Hepatocyte (in vitro differentiated cells): Measurements from ENCODE around the gene HARS2. TPM values are rescaled to one million over a fixed set of nuclear protein-coding genes. Genes with fewer than 3 reads are reported as not detected.
"Not testable (repeated sequence)": the region's sequence is repeated elsewhere in the genome, so short reads cannot be mapped to it uniquely, and the experiment has no call there.

Source experiments
- DNase-seq: peaks from one replicate; pipeline ENCODE4 v3.0.0-alpha.2; 2016; ENCODE audit warnings: low spot score
- H2AFZ ChIP-seq: fragments of 200-600 bp; sonication (generic); 2 replicates; pipeline ENCODE4 v1.6.0; 2016; ENCODE audit warnings: antibody characterized with exemption, mild to moderate bottlenecking
- H3K27ac ChIP-seq: fragments of 200-600 bp; sonication (generic); 2 replicates; pipeline ENCODE4 v1.5.1; 2016; ENCODE audit warnings: mild to moderate bottlenecking
- H3K27me3 ChIP-seq: fragments of 200-600 bp; sonication (generic); 2 replicates; pipeline ENCODE4 v1.6.1; 2016
- H3K36me3 ChIP-seq: fragments of 200-600 bp; sonication (generic); replicated peaks from 2 replicates; pipeline ENCODE4 v1.5.1; 2016; ENCODE audit warnings: low read depth; ENCODE audit not compliant: insufficient read depth
- H3K4me1 ChIP-seq: fragments of 200-600 bp; sonication (generic); 2 replicates; pipeline ENCODE4 v1.5.1; 2016; ENCODE audit warnings: mild to moderate bottlenecking, moderate library complexity; ENCODE audit not compliant: insufficient read depth
- H3K4me2 ChIP-seq: fragments of 200-600 bp; sonication (generic); 2 replicates; pipeline ENCODE4 v1.6.0; 2016
- H3K4me3 ChIP-seq: fragments of 200-600 bp; sonication (generic); 2 replicates; pipeline ENCODE4 v1.5.1; 2016; ENCODE audit warnings: mild to moderate bottlenecking
- H3K79me2 ChIP-seq: fragments of 200-600 bp; sonication (generic); 2 replicates; pipeline ENCODE4 v1.6.0; 2017; ENCODE audit warnings: mild to moderate bottlenecking
- H3K9me2 ChIP-seq: fragments of 200-600 bp; sonication (generic); replicated peaks from 2 replicates; pipeline ENCODE4 v1.6.0; 2017; ENCODE audit warnings: mild to moderate bottlenecking; ENCODE audit not compliant: insufficient read depth
- H3K9me3 ChIP-seq: fragments of 200-600 bp; sonication (generic); 2 replicates; pipeline ENCODE4 v1.5.1; 2016; ENCODE audit warnings: low read depth, mild to moderate bottlenecking
- H4K20me1 ChIP-seq: fragments of 200-600 bp; sonication (generic); 2 replicates; pipeline ENCODE4 v1.6.0; 2016; ENCODE audit warnings: mild to moderate bottlenecking; ENCODE audit not compliant: insufficient read depth, poor library complexity, severe bottlenecking
- EZH2 ChIP-seq: fragments of 200-600 bp; sonication (generic); IDR thresholded peaks from 2 replicates; pipeline ENCODE4 v1.6.1; 2016; ENCODE audit warnings: antibody characterized with exemption, mild to moderate bottlenecking, borderline replicate concordance
- EZH2phosphoT487 ChIP-seq: fragments of 200-600 bp; sonication (generic); IDR thresholded peaks from one replicate; pipeline ENCODE4 v1.6.1; 2018; ENCODE audit warnings: antibody characterized with exemption, mild to moderate bottlenecking, low read depth, moderate library complexity; ENCODE audit not compliant: unreplicated experiment, severe bottlenecking
- WGBS: methylation state at CpG from one replicate; pipeline ENCODE4 v1.1.6; 2016; ENCODE audit warnings: low lambda C conversion rate; ENCODE audit errors: missing lambda C conversion rate; 5-methylcytosine and 5-hydroxymethylcytosine counted together
- polyA plus RNA-seq: library from polyadenylated mRNA; unstranded; fragments of >200 nt; fragmentation: Nextera tagmentation; extraction: Ambion mirVana; gene quantifications from 2 replicates; pipeline ENCODE4 v1.2.1, GENCODE V29; 2016
- total RNA-seq: library from RNA; depleted of rRNA; stranded (reverse); fragments of >200 nt; gene quantifications from 2 replicates; pipeline ENCODE4 v1.2.3, GENCODE V29; 2014
- TF ChIP-seq, protein P1 (sequence below): fragments of 200-600 bp; sonication (generic); IDR thresholded peaks from 2 replicates; pipeline ENCODE4 v1.5.1; 2016; ENCODE audit warnings: antibody characterized with exemption, mild to moderate bottlenecking; ENCODE audit not compliant: poor library complexity

Gene HARS2
- total and polyA plus RNA-seq, 2 experiments from 2014 or later: 26.9 to 32.3 TPM

DNA sequence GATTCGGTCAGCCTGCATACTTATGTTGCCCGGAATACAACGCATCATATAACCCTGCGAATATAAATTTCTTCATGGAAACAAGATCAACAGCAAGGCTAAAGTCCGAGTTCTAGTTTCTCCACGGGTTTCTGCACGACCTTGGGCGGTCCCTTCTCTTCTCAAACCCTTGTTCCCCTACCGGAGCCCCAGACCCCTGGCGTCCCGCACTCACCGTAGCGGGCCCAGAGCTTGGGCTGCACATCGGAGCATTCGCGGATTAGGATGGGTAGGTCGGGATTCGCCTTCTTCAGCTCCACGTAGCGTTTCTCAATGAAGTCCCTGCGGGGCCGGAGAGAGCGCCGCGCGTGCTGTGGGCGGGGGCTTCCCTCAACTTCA lies 44.2 kb upstream of the HARS2 start:
- no peaks in the 10 kb centered on the region for H3K9me3 ChIP-seq
- TF ChIP-seq, protein P1, sequence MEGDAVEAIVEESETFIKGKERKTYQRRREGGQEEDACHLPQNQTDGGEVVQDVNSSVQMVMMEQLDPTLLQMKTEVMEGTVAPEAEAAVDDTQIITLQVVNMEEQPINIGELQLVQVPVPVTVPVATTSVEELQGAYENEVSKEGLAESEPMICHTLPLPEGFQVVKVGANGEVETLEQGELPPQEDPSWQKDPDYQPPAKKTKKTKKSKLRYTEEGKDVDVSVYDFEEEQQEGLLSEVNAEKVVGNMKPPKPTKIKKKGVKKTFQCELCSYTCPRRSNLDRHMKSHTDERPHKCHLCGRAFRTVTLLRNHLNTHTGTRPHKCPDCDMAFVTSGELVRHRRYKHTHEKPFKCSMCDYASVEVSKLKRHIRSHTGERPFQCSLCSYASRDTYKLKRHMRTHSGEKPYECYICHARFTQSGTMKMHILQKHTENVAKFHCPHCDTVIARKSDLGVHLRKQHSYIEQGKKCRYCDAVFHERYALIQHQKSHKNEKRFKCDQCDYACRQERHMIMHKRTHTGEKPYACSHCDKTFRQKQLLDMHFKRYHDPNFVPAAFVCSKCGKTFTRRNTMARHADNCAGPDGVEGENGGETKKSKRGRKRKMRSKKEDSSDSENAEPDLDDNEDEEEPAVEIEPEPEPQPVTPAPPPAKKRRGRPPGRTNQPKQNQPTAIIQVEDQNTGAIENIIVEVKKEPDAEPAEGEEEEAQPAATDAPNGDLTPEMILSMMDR: no peak
- no peak for TF ChIP-seq EZH2phosphoT487
- no peak for TF ChIP-seq EZH2
- peak overlapping the region; percentile 72 for H2AFZ ChIP-seq
- no peaks in the 10 kb centered on the region for H4K20me1 ChIP-seq
- peaks cover 48% of the 10 kb centered on the region for H3K79me2 ChIP-seq
- peak overlapping the region; percentile 69 for H3K27ac ChIP-seq
- H3K9me2 ChIP-seq: no peaks in the 10 kb centered on the region
- peak; percentile 13 for DNase-seq
- WGBS: 2% methylated on average over 27 of the region's 27 CpGs
- peak overlapping the region; percentile 96 for H3K4me2 ChIP-seq
- H3K4me1 ChIP-seq: peaks cover 3% of the 10 kb centered on the region
- no peaks in the 10 kb centered on the region for H3K27me3 ChIP-seq
- peak overlapping the region; percentile 48 for H3K4me3 ChIP-seq
- no peaks in the 10 kb centered on the region for H3K36me3 ChIP-seq

DNA sequence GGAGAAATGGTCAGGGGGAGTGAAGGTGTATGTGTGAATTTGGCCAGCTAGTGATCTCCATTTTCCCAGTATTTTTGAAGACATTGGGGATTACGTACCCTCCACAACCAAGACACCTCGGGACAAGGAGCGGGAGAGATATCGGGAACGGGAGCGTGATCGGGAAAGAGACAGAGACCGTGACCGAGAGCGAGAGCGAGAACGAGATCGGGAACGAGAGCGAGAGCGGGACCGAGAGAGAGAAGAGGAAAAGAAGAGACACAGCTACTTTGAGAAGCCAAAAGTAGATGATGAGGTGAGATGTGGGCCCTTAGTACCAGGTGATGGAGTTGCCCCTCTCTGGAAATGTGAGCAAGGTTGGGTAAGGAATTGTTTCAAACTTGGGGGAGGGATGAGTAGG lies 32.4 kb upstream of the HARS2 start:
- WGBS: over 99% methylated on average over 17 of the region's 17 CpGs
- TF ChIP-seq EZH2: no peak
- TF ChIP-seq, protein P1: no peak

DNA sequence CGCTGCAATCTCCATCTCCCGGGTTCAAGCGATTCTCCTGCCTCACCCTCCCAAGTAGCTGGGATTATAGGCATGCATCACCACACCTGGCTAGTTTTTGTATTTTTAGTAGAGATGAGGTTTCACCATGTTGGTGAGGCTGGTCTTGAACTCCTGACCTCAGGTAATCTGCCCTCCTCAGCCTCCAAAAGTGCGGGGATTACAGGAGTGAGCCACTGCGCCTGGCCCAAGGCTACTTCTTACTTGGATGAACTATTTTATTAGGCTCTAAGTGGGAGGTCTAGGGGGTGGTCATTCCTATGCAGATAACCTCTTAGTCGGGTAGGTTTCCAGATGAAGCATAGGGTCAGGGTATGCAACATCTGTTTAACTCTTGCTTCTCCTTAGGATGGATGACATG lies 30.9 kb upstream of the HARS2 start:
- WGBS: 82% methylated on average over 6 of the region's 6 CpGs
- H3K27ac ChIP-seq, H3K79me2 ChIP-seq, H3K36me3 ChIP-seq, H3K9me3 ChIP-seq, H3K4me2 ChIP-seq, DNase-seq, H3K4me1 ChIP-seq, H2AFZ ChIP-seq, H3K4me3 ChIP-seq, H3K9me2 ChIP-seq, H4K20me1 ChIP-seq, H3K27me3 ChIP-seq: not testable (repeated sequence)

More for the DNA sequence above, 32.4 kb upstream of the HARS2 start:
- Histone ChIP-seq H3K9me2 (no peaks in the 10 kb centered on the region), H3K4me2 (no peak overlapping the region), H3K9me3 (no peaks in the 10 kb centered on the region), H3K79me2 (no peaks in the 10 kb centered on the region), H3K27ac (no peak overlapping the region), H3K4me1 (peaks cover 4% of the 10 kb centered on the region), H3K4me3 (no peak overlapping the region), H3K36me3 (no peaks in the 10 kb centered on the region), H4K20me1 (no peaks in the 10 kb centered on the region), H3K27me3 (no peaks in the 10 kb centered on the region), H2AFZ (no peak overlapping the region)
- DNase-seq: no peak

DNA sequence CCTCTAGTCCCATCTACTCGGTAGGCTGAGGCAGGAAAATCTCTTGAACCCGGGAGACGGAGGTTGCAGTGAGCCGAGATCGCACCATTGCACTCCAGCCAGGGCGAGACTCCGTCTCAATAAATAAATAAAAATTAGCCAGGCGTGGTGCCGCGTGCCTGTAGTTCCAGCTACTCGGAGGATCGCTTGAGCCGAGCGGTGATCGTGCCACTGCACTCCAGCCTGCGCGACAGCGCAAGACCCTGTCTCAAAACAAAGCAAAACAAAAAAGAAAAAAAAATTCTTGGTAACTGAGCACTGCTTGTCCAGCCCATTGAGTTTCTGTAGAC lies 27.3 kb upstream of the HARS2 start:
- H3K9me2 ChIP-seq: no peaks in the 10 kb centered on the region
- DNase-seq: no peak
- H3K27ac ChIP-seq: peak overlapping the region; percentile 92
- peak overlapping the region; percentile 95 for H3K4me3 ChIP-seq
- peak overlapping the region; percentile 90 for H2AFZ ChIP-seq
- peaks cover 29% of the 10 kb centered on the region for H3K79me2 ChIP-seq
- H3K27me3 ChIP-seq: no peaks in the 10 kb centered on the region
- no peaks in the 10 kb centered on the region for H3K9me3 ChIP-seq
- H4K20me1 ChIP-seq: no peaks in the 10 kb centered on the region
- WGBS: 26% methylated on average over 18 of the region's 18 CpGs
- TF ChIP-seq, protein P1: no peak
- TF ChIP-seq EZH2: no peak
- TF ChIP-seq EZH2phosphoT487: no peak
- H3K36me3 ChIP-seq: no peaks in the 10 kb centered on the region
- peak overlapping the region; percentile 97 for H3K4me2 ChIP-seq
- peaks cover 15% of the 10 kb centered on the region for H3K4me1 ChIP-seq
